K562 (cell line): Measurements from ENCODE around the gene RNASE13. TPM values are rescaled to one million over a fixed set of nuclear protein-coding genes. Genes with fewer than 3 reads are reported as not detected.

Experiments used
- ATAC-seq: fragments of 200-7000 bp; cut with Tn5 transposase; 3 replicates; pipeline ENCODE4 v1.9.1; 2020; ENCODE audit warnings: moderate library complexity
- BruUV-seq: library from RNA; stranded (reverse); fragments of 400-500 nt; replicated peaks from 2 replicates; lab custom pipeline; 2021; lab: Mats Ljungman, UMichigan
- CTCF ChIA-PET: fragments of 300-600 bp; formaldehyde crosslinking; extraction: SDS; loops from one replicate; lab custom pipeline; 2021; ENCODE audit warnings: low intra/inter-chr PET ratio; lab: Yijun Ruan, JAX
- POLR2A ChIA-PET: fragments of 300-600, 350-650 bp; sonication (Branson Sonifier 250); formaldehyde crosslinking; extraction: SDS; loops from one replicate; lab custom pipeline; 2021; ENCODE audit warnings: antibody characterized with exemption, inconsistent platforms; lab: Yijun Ruan, JAX
- DNase-seq, 4 experiments: peaks; one replicate each; pipeline versions ENCODE4 v3.0.0 to v3.0.0-alpha.2; 2011 to 2018; ENCODE audit warnings: low spot score in 3 of 4, mixed read lengths in 3 of 4; ENCODE audit errors: extremely low read depth in 1 of 4
- FAIRE-seq: peaks from 2 replicates; lab custom pipeline; 2011; peaks lifted over from hg19 to GRCh38; lab: Jason Lieb, UNC
- H2AFZ ChIP-seq: 2 replicates; pipeline ENCODE4 v1.6.0; 2011; ENCODE audit warnings: low read depth, low read length, control low read depth, inconsistent platforms
- H3K27ac ChIP-seq: fragments of 200-600 bp; 3 replicates; pipeline ENCODE4 v1.8.0; 2011; ENCODE audit warnings: low read depth, mild to moderate bottlenecking, control low read depth, inconsistent platforms, low read length, moderate library complexity, mixed read lengths; ENCODE audit errors: extremely low read depth
- H3K27me3 ChIP-seq, 2 experiments: fragments of 300-600 bp in 1 of 2; 2 replicates in 1 of 2; 3 replicates in 1 of 2; pipeline versions ENCODE4 v1.6.0 to v1.8.0; 2011; ENCODE audit warnings: inconsistent platforms in 2 of 2, low read length in 2 of 2, mild to moderate bottlenecking in 1 of 2, mixed read lengths in 1 of 2, moderate library complexity in 1 of 2; ENCODE audit not compliant: control insufficient read depth in 2 of 2, insufficient read depth in 2 of 2
- H3K36me3 ChIP-seq: fragments of 300-600 bp; 3 replicates; pipeline ENCODE4 v1.8.0; 2011; ENCODE audit warnings: mild to moderate bottlenecking, low read length, inconsistent platforms; ENCODE audit not compliant: control insufficient read depth, insufficient read depth
- H3K4me1 ChIP-seq, 2 experiments: fragments of 200-600 bp in 1 of 2; replicated peaks in 1 of 2; 2 replicates in 1 of 2; 3 replicates in 1 of 2; pipeline versions ENCODE4 v1.5.1 to v1.8.0; 2011; ENCODE audit warnings: inconsistent platforms in 2 of 2, low read length in 2 of 2, mild to moderate bottlenecking in 1 of 2, mixed read lengths in 1 of 2, moderate library complexity in 1 of 2; ENCODE audit not compliant: control insufficient read depth in 2 of 2, insufficient read depth in 2 of 2
- H3K4me2 ChIP-seq: 2 replicates; pipeline ENCODE4 v1.6.1; 2011; ENCODE audit warnings: low read length, control low read depth, inconsistent platforms, mixed read lengths; ENCODE audit not compliant: insufficient read depth
- H3K4me3 ChIP-seq: fragments of 200-600 bp; sonication (generic), shearing (Covaris generic); 2 replicates; pipeline ENCODE4 v1.5.1; 2016; ENCODE audit warnings: control low read depth, inconsistent platforms
- H3K79me2 ChIP-seq: fragments of 200-600 bp; 3 replicates; pipeline ENCODE4 v1.8.0; 2011; ENCODE audit warnings: low read length, inconsistent platforms; ENCODE audit not compliant: control insufficient read depth, insufficient read depth
- H3K9ac ChIP-seq, 2 experiments: 2 replicates each; pipeline versions ENCODE4 v1.6.0 to v1.6.1; 2011; ENCODE audit warnings: low read depth in 2 of 2, low read length in 2 of 2, control low read depth in 1 of 2, inconsistent platforms in 1 of 2, mild to moderate bottlenecking in 1 of 2, mixed read lengths in 1 of 2; ENCODE audit not compliant: insufficient read depth in 1 of 2
- H3K9me1 ChIP-seq: one replicate; pipeline ENCODE4 v1.6.0; 2011; ENCODE audit warnings: inconsistent platforms, mild to moderate bottlenecking, low read length, moderate library complexity; ENCODE audit not compliant: control insufficient read depth, insufficient read depth
- H3K9me3 ChIP-seq: replicated peaks from 2 replicates; pipeline ENCODE4 v1.5.1; 2011; ENCODE audit warnings: low read depth, low read length, inconsistent platforms; ENCODE audit not compliant: control insufficient read depth, insufficient read depth
- H4K20me1 ChIP-seq: replicated peaks from 2 replicates; pipeline ENCODE4 v1.6.1; 2011; ENCODE audit warnings: low read length, inconsistent platforms, mixed read lengths; ENCODE audit not compliant: control insufficient read depth, insufficient read depth
- FOXM1 ChIP-seq, 2 experiments: fragments of 450-650 bp in 1 of 2; sonication (generic) in 1 of 2; formaldehyde crosslinking in 1 of 2; IDR thresholded peaks; 2 replicates each; pipeline versions ENCODE4 v1.6.1 to v1.9.0; 2017 to 2022; ENCODE audit warnings: low read depth in 2 of 2, mild to moderate bottlenecking in 2 of 2, missing genetic modification reagents in 1 of 2, moderate library complexity in 1 of 2
- MYBL2 ChIP-seq, 2 experiments: fragments of 450-650 bp in 1 of 2; sonication (generic) in 1 of 2; formaldehyde crosslinking in 1 of 2; IDR thresholded peaks; 2 replicates each; pipeline versions ENCODE4 v1.6.1 to v1.8.1; 2017 to 2022; ENCODE audit warnings: borderline replicate concordance in 1 of 2, inconsistent platforms in 1 of 2, low read depth in 1 of 2, mild to moderate bottlenecking in 1 of 2, missing genetic modification reagents in 1 of 2, moderate library complexity in 1 of 2
- SMAD4 ChIP-seq: fragments of 250-450 bp; sonication (Bioruptor Pico); conservative IDR thresholded peaks from 2 replicates; pipeline ENCODE4 v1.8.0; 2021; ENCODE audit warnings: inconsistent platforms, mild to moderate bottlenecking, moderate library complexity
- TSC22D4 ChIP-seq: fragments of 450-650 bp; IDR thresholded peaks from 2 replicates; pipeline ENCODE4 v1.6.1; 2016; ENCODE audit warnings: missing genetic modification characterization, missing biosample characterization, control low read depth
- ZBED1 ChIP-seq: IDR thresholded peaks from 2 replicates; pipeline ENCODE4 v1.6.1; 2014
- ZBTB1 ChIP-seq: sonication (generic); formaldehyde crosslinking; IDR thresholded peaks from 2 replicates; pipeline ENCODE4 v1.8.1; 2023; ENCODE audit warnings: missing genetic modification reagents, low read depth, mild to moderate bottlenecking, borderline replicate concordance
- WGBS: fragments of 100-300 bp; shearing (Covaris generic); methylation state at CpG from one replicate; pipeline ENCODE4 v1.1.6; 2016; ENCODE audit warnings: low coverage, mixed read lengths; ENCODE audit not compliant: insufficient coverage; ENCODE audit errors: missing lambda C conversion rate; 5-methylcytosine and 5-hydroxymethylcytosine counted together
- in situ Hi-C: fragments of 300-500 bp; cut with MboI; formaldehyde crosslinking; loops from 4 replicates; pipeline ENCODE4 v1.15.0; 2018; ENCODE audit warnings: inconsistent platforms, mixed read lengths
- intact Hi-C: fragments of 100-400 bp; cut with micrococcal nuclease; formaldehyde crosslinking; loops from 2 replicates; pipeline ENCODE4 v1.14.2; 2022
- polyA plus RNA-seq, 8 experiments: library from polyadenylated mRNA; depleted of rRNA in 4 of 8; stranded (reverse) in 5 of 8; unstranded in 3 of 8; fragments of >200 nt; fragmentation: Nextera tagmentation in 2 of 8; fragmentation: Illumina TruSeq in 1 of 8; extraction: Ambion mirVana in 2 of 8; extraction: Trizol in 1 of 8; gene quantifications; 2 replicates each; pipeline versions ENCODE4 v1.2.1 to v1.2.3, GENCODE V29; 2011 to 2014; ENCODE audit warnings: inconsistent platforms in 1 of 8, missing spikeins in 1 of 8
- total RNA-seq, 7 experiments: library from RNA; depleted of rRNA in 6 of 7; stranded (reverse); fragments of >200 nt in 6 of 7; fragmentation: Illumina TruSeq in 2 of 7; extraction: Trizol in 2 of 7; gene quantifications; 2 replicates each; pipeline versions ENCODE4 v1.2.1 to v1.2.3, GENCODE V29; 2011 to 2021; ENCODE audit warnings: low replicate concordance in 1 of 7
- TF ChIP-seq, protein P1 (sequence below), 2 experiments: fragments of 450-650 bp in 1 of 2; sonication (generic) in 1 of 2; formaldehyde crosslinking in 1 of 2; IDR thresholded peaks; 2 replicates each; pipeline versions ENCODE4 v1.7.1 to v1.9.0; 2016 to 2022; ENCODE audit warnings: inconsistent platforms in 1 of 2, mild to moderate bottlenecking in 1 of 2, missing genetic modification reagents in 1 of 2
- TF ChIP-seq, protein P2 (sequence below): fragments of 250-450 bp; sonication (Bioruptor Pico); IDR thresholded peaks from 2 replicates; pipeline ENCODE4 v1.8.0; 2022; ENCODE audit warnings: inconsistent platforms, mild to moderate bottlenecking, moderate library complexity, borderline replicate concordance

The RNASE13 gene
- total and polyA plus RNA-seq, 9 of the 15 experiments (the other 6 are each of a cell fraction or from before 2014, with no cell fraction given), result not detected

DNA sequence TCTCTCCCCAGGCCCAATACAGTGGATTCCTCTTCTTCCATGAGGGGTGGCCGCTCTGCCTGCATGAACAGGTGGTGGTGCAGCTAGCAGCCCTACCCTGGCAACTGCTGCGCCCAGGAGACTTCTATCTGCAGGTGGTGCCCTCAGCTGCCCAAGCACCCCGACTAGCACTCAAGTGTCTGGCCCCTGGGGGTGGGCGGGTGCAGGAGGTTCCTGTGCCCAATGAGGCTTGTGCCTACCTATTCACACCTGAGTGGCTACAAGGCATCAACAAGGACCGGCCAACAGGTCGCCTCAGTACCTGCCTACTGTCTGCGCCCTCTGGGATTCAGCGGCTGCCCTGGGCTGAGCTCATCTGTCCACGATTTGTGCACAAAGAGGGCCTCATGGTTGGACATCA is 39.3 kb upstream of the RNASE13 start:
- FAIRE-seq (no peak), DNase-seq (no peak), ATAC-seq (no peak)
- H3K36me3 ChIP-seq, result no peaks in the 10 kb centered on the region
- no peak overlapping the region for H2AFZ ChIP-seq
- no peak overlapping the region for H3K4me3 ChIP-seq
- intact Hi-C loops (no loop called here), in situ Hi-C loops (no loop called here)
- H3K79me2 ChIP-seq, result no peaks in the 10 kb centered on the region; the same call in 2 of the 3 replicates
- WGBS, result 56% methylated on average over 4 of the region's 9 CpGs
- no peaks in the 10 kb centered on the region for H3K9me3 ChIP-seq
- ChIA-PET CTCF (no interaction called here), POLR2A (interaction anchor here (0.9 to 1.3 kb wide), 2 partner anchors 8 to 13 kb away, joined by 3 to 4 read pairs; no protein-coding TSS in a partner anchor)
- H3K27ac ChIP-seq, result no peak overlapping the region
- H3K9me1 ChIP-seq, result no peaks in the 10 kb centered on the region
- H4K20me1 ChIP-seq, result no peaks in the 10 kb centered on the region
- H3K4me1 ChIP-seq, result peaks cover 0 to 37% of the 10 kb centered on the region in 2 experiments; a peak in 3 of 5 replicates
- no TSS peak for BruUV-seq
- no peak overlapping the region for H3K4me2 ChIP-seq
- H3K27me3 ChIP-seq, result no peaks in the 10 kb centered on the region
- no peak overlapping the region; a peak in 1 of 4 replicates for H3K9ac ChIP-seq
- TF ChIP-seq ZBED1 (no peak), TSC22D4 (no peak), SMAD4 (CRISPR knock-in tag) (no peak), MYBL2 (IDR thresholded peaks at IDR 0.05; ENCODE audit: low read depth) (no peak), MYBL2 (CRISPR knock-in tag; IDR thresholded peaks at IDR 0.05; ENCODE audit: borderline replicate concordance) (no peak), FOXM1 (IDR thresholded peaks at IDR 0.05; ENCODE audit: low read depth) (no peak), FOXM1 (CRISPR knock-in tag; IDR thresholded peaks at IDR 0.05; ENCODE audit: low read depth) (no peak), ZBTB1 (CRISPR knock-in tag) (no peak)
- TF ChIP-seq, protein P1, sequence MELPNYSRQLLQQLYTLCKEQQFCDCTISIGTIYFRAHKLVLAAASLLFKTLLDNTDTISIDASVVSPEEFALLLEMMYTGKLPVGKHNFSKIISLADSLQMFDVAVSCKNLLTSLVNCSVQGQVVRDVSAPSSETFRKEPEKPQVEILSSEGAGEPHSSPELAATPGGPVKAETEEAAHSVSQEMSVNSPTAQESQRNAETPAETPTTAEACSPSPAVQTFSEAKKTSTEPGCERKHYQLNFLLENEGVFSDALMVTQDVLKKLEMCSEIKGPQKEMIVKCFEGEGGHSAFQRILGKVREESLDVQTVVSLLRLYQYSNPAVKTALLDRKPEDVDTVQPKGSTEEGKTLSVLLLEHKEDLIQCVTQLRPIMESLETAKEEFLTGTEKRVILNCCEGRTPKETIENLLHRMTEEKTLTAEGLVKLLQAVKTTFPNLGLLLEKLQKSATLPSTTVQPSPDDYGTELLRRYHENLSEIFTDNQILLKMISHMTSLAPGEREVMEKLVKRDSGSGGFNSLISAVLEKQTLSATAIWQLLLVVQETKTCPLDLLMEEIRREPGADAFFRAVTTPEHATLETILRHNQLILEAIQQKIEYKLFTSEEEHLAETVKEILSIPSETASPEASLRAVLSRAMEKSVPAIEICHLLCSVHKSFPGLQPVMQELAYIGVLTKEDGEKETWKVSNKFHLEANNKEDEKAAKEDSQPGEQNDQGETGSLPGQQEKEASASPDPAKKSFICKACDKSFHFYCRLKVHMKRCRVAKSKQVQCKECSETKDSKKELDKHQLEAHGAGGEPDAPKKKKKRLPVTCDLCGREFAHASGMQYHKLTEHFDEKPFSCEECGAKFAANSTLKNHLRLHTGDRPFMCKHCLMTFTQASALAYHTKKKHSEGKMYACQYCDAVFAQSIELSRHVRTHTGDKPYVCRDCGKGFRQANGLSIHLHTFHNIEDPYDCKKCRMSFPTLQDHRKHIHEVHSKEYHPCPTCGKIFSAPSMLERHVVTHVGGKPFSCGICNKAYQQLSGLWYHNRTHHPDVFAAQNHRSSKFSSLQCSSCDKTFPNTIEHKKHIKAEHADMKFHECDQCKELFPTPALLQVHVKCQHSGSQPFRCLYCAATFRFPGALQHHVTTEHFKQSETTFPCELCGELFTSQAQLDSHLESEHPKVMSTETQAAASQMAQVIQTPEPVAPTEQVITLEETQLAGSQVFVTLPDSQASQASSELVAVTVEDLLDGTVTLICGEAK (IDR thresholded peaks at IDR 0.05), result no peak
- TF ChIP-seq, protein P1 (CRISPR knock-in tag; IDR thresholded peaks at IDR 0.05), result no peak
- TF ChIP-seq, protein P2, sequence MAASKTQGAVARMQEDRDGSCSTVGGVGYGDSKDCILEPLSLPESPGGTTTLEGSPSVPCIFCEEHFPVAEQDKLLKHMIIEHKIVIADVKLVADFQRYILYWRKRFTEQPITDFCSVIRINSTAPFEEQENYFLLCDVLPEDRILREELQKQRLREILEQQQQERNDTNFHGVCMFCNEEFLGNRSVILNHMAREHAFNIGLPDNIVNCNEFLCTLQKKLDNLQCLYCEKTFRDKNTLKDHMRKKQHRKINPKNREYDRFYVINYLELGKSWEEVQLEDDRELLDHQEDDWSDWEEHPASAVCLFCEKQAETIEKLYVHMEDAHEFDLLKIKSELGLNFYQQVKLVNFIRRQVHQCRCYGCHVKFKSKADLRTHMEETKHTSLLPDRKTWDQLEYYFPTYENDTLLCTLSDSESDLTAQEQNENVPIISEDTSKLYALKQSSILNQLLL, result no peak
